HepG2 (cell line): ENCODE measurements around the gene PTAR1. TPM values are rescaled to one million over a fixed set of nuclear protein-coding genes. Genes with fewer than 3 reads are reported as not detected.

Experiments used
- CENPT ChIP-seq: sonication (generic); formaldehyde crosslinking; IDR thresholded peaks from 2 replicates; pipeline ENCODE4 v1.8.0; 2022; ENCODE audit warnings: low read depth, mild to moderate bottlenecking, moderate library complexity, missing genetic modification reagents
- ELF4 ChIP-seq: sonication (generic); formaldehyde crosslinking; IDR thresholded peaks from 2 replicates; pipeline ENCODE4 v1.5.0; 2020; ENCODE audit warnings: missing genetic modification reagents, mild to moderate bottlenecking, moderate library complexity, borderline replicate concordance
- EP300 ChIP-seq, 3 experiments: sonication (generic) in 1 of 3; formaldehyde crosslinking in 1 of 3; IDR thresholded peaks; 2 replicates each; pipeline versions ENCODE4 v1.5.1 to v1.6.1; 2011 to 2020; ENCODE audit warnings: low read depth in 2 of 3, low read length in 2 of 3, borderline replicate concordance in 1 of 3, improper control_type of control experiment in 1 of 3, mild to moderate bottlenecking in 1 of 3, missing genetic modification reagents in 1 of 3, moderate library complexity in 1 of 3
- FOXO1 ChIP-seq: sonication (generic); formaldehyde crosslinking; IDR thresholded peaks from 2 replicates; pipeline ENCODE4 v1.4.0; 2020; ENCODE audit warnings: missing genetic modification reagents
- LRRFIP1 ChIP-seq: sonication (generic); formaldehyde crosslinking; conservative IDR thresholded peaks from 2 replicates; pipeline ENCODE4 v1.4.0; 2020; ENCODE audit warnings: missing genetic modification reagents
- MAFG ChIP-seq: sonication (generic); formaldehyde crosslinking; IDR thresholded peaks from 2 replicates; pipeline ENCODE4 v1.5.1; 2020; ENCODE audit warnings: mild to moderate bottlenecking, missing genetic modification reagents
- PATZ1 ChIP-seq: sonication (generic); formaldehyde crosslinking; IDR thresholded peaks from 2 replicates; pipeline ENCODE4 v1.4.0; 2020; ENCODE audit warnings: missing genetic modification reagents
- PCBP1 ChIP-seq: fragments of 200-400 bp; formaldehyde crosslinking; IDR thresholded peaks from 2 replicates; pipeline ENCODE4 v1.6.1; 2017; ENCODE audit warnings: mild to moderate bottlenecking, low read depth, low read length, borderline replicate concordance
- PLSCR1 ChIP-seq: sonication (generic); formaldehyde crosslinking; IDR thresholded peaks from 2 replicates; pipeline ENCODE4 v1.5.0; 2020; ENCODE audit warnings: missing genetic modification reagents, mild to moderate bottlenecking, borderline replicate concordance
- REST ChIP-seq, 2 experiments: IDR thresholded peaks; 2 replicates each; pipeline ENCODE4 v1.6.1; 2011 to 2012; ENCODE audit warnings: low read length in 2 of 2, borderline replicate concordance in 1 of 2, low read depth in 1 of 2, mild to moderate bottlenecking in 1 of 2, moderate library complexity in 1 of 2
- WIZ ChIP-seq: sonication (generic); formaldehyde crosslinking; IDR thresholded peaks from 2 replicates; pipeline ENCODE4 v1.5.1; 2020; ENCODE audit warnings: mild to moderate bottlenecking, missing genetic modification reagents
- ZBTB39 ChIP-seq: sonication (generic); formaldehyde crosslinking; IDR thresholded peaks from 2 replicates; pipeline ENCODE4 v1.5.0; 2020; ENCODE audit warnings: missing genetic modification reagents
- ZEB1 ChIP-seq: IDR thresholded peaks from 2 replicates; pipeline ENCODE4 v1.6.1; 2012; ENCODE audit warnings: mild to moderate bottlenecking, low read depth, inconsistent platforms; ENCODE audit not compliant: insufficient replicate concordance
- ZNF136 ChIP-seq: sonication (generic); formaldehyde crosslinking; IDR thresholded peaks from 2 replicates; pipeline ENCODE4 v1.8.1; 2022; ENCODE audit warnings: low read depth, mild to moderate bottlenecking, moderate library complexity, missing genetic modification reagents
- ZNF484 ChIP-seq: sonication (generic); formaldehyde crosslinking; IDR thresholded peaks from 2 replicates; pipeline ENCODE4 v1.5.1; 2020; ENCODE audit warnings: mild to moderate bottlenecking, low read depth, missing genetic modification reagents, borderline replicate concordance
- ZNF569 ChIP-seq: sonication (generic); formaldehyde crosslinking; IDR thresholded peaks from 2 replicates; pipeline ENCODE4 v1.5.0; 2020; ENCODE audit warnings: mild to moderate bottlenecking, missing genetic modification reagents, moderate library complexity, borderline replicate concordance
- ZNF720 ChIP-seq: sonication (generic); formaldehyde crosslinking; IDR thresholded peaks from 2 replicates; pipeline ENCODE4 v1.4.0; 2020; ENCODE audit warnings: missing genetic modification reagents
- ZNF879 ChIP-seq: sonication (generic); formaldehyde crosslinking; IDR thresholded peaks from 2 replicates; pipeline ENCODE4 v1.8.1; 2023; ENCODE audit warnings: missing genetic modification reagents
- polyA plus RNA-seq, 8 experiments: library from polyadenylated mRNA; depleted of rRNA in 3 of 8; stranded (reverse) in 7 of 8; unstranded in 1 of 8; fragments of >200 nt; fragmentation: Illumina TruSeq in 4 of 8; extraction: Trizol in 4 of 8; gene quantifications; 2 replicates each; pipeline versions ENCODE4 v1.2.1 to v1.2.3, GENCODE V29; 2011 to 2016; ENCODE audit warnings: low read depth in 4 of 8, missing spikeins in 1 of 8, mixed read lengths in 1 of 8; ENCODE audit not compliant: insufficient read depth in 1 of 8
- total RNA-seq, 5 experiments: library from RNA; depleted of rRNA; stranded (reverse); fragments of >200 nt; fragmentation: Illumina TruSeq; extraction: Trizol; gene quantifications; 2 replicates each; pipeline ENCODE4 v1.2.3, GENCODE V29; 2016; ENCODE audit warnings: low read depth in 1 of 5

The PTAR1 gene
- total and polyA plus RNA-seq, 2 of the 13 experiments (the other 11 are each of a cell fraction or from before 2014, with no cell fraction given), result 26.5 to 42.1 TPM

- TF ChIP-seq ZNF484 (no peak), ZEB1 (no peak), PATZ1 (CRISPR knock-in tag) (no peak), EP300 (IDR thresholded peaks at IDR 0.05; ENCODE audit: low read depth in 2 of 2, low read length in 2 of 2) (peak in 1 of 2 experiments; percentile 86; a peak in 2 of 4 replicates), EP300 (CRISPR knock-in tag; IDR thresholded peaks at IDR 0.05; ENCODE audit: borderline replicate concordance) (no peak), PCBP1 (no peak), MAFG (no peak), ZNF720 (CRISPR knock-in tag) (no peak), WIZ (CRISPR knock-in tag) (no peak), ZNF569 (CRISPR knock-in tag) (no peak), ELF4 (CRISPR knock-in tag) (no peak), CENPT (CRISPR knock-in tag) (no peak), ZNF136 (CRISPR knock-in tag) (no peak), ZBTB39 (CRISPR knock-in tag) (no peak), ZNF879 (CRISPR knock-in tag) (no peak), PLSCR1 (CRISPR knock-in tag) (no peak), FOXO1 (CRISPR knock-in tag) (peak; percentile 33; the same call in 1 of the 2 replicates), LRRFIP1 (CRISPR knock-in tag) (no peak), REST (IDR thresholded peaks at IDR 0.05; ENCODE audit: borderline replicate concordance in 1 of 2, low read depth in 1 of 2, low read length in 2 of 2) (peak in 1 of 2 experiments; percentile 47; a peak in 2 of 4 replicates)
Measured at GRCh38 chr9:69748304-69748703, 11.5 kb downstream of the PTAR1 start (continued).
